ENCODE data around the gene PKNOX2. TPM values are rescaled to one million over a fixed set of nuclear protein-coding genes. Genes with fewer than 3 reads are reported as not detected.

PKNOX2 gene
- total RNA-seq, 4 donors from 2014 or later, result 0.40 to 5.9 (median 1.1) TPM; not detected in 1

GRCh38 chr11:125372911-125373310 is 208.4 kb downstream of the PKNOX2 start:
- WGBS, 2 donors, result 55 to 63% methylated on average over 1 of the region's 3 CpGs
- Histone ChIP-seq H3K4me1 (peaks cover 0 to 11% (median 9%) of the 10 kb centered on the region in 3 donors), H3K27ac (no peak overlapping the region), H3K9me3 (no peaks in the 10 kb centered on the region), H3K36me3 (no peaks in the 10 kb centered on the region), H3K27me3 (peaks cover 0 to 9% (median 0%) of the 10 kb centered on the region in 4 donors), H3K4me3 (no peak overlapping the region)
- intact Hi-C loops (cut with DNase I), result no loop called here
- no peak for DNase-seq
- TF ChIP-seq CTCF (IDR thresholded peaks at IDR 0.05) (no peak), POLR2A (IDR thresholded peaks at IDR 0.05) (no peak)

GRCh38 chr11:125373426-125374391 is 209.2 kb downstream of the PKNOX2 start:
- no peak overlapping the region for H3K4me3 ChIP-seq
- H3K36me3 ChIP-seq, result no peaks in the 10 kb centered on the region
- DNase-seq, result no peak
- intact Hi-C loops (cut with DNase I), result no loop called here
- no peaks in the 10 kb centered on the region for H3K9me3 ChIP-seq
- WGBS, 2 donors, result 76 to 79% methylated on average over 10 to 13 of the region's 13 CpGs
- TF ChIP-seq CTCF (IDR thresholded peaks at IDR 0.05) (no peak), POLR2A (IDR thresholded peaks at IDR 0.05) (no peak)
- peaks cover 0 to 11% (median 9%) of the 10 kb centered on the region in 3 donors for H3K4me1 ChIP-seq
- H3K27me3 ChIP-seq, result peaks cover 0 to 9% (median 0%) of the 10 kb centered on the region in 4 donors
- H3K27ac ChIP-seq, result no peak overlapping the region

- H3K27ac ChIP-seq, result no peak overlapping the region
- H3K36me3 ChIP-seq, result no peaks in the 10 kb centered on the region
- no peaks in the 10 kb centered on the region for H3K9me3 ChIP-seq
- H3K4me3 ChIP-seq, result no peak overlapping the region
- DNase-seq, result no peak
- peaks cover 0 to 11% (median 9%) of the 10 kb centered on the region in 3 donors for H3K4me1 ChIP-seq
- no peak for TF ChIP-seq CTCF (IDR thresholded peaks at IDR 0.05)
- intact Hi-C loops (cut with DNase I), result no loop called here
- H3K27me3 ChIP-seq, result peaks cover 0 to 9% (median 0%) of the 10 kb centered on the region in 4 donors
- WGBS, 2 donors, result 87% methylated on average over 4 of the region's 4 CpGs; no CpG with 5 or more reads in 1 of the 2 donors
Observed at GRCh38 chr11:125374398-125374797, 209.8 kb downstream of the PKNOX2 start.

GRCh38 chr11:125375146-125375545 is 210.6 kb downstream of the PKNOX2 start:
- intact Hi-C loops (cut with DNase I), result no loop called here
- H3K9me3 ChIP-seq, result no peaks in the 10 kb centered on the region
- no peak for DNase-seq
- no peak overlapping the region for H3K27ac ChIP-seq
- WGBS, 2 donors, result 72 to 76% methylated on average over 6 of the region's 6 CpGs
- H3K4me1 ChIP-seq, result peaks cover 0 to 11% (median 9%) of the 10 kb centered on the region in 3 donors
- no peak for TF ChIP-seq CTCF (IDR thresholded peaks at IDR 0.05)
- no peak for TF ChIP-seq POLR2A (IDR thresholded peaks at IDR 0.05)
- no peaks in the 10 kb centered on the region for H3K36me3 ChIP-seq
- H3K4me3 ChIP-seq, result no peak overlapping the region
- peaks cover 0 to 9% (median 0%) of the 10 kb centered on the region in 4 donors for H3K27me3 ChIP-seq

- no peak overlapping the region for H3K4me3 ChIP-seq
- peaks cover 0 to 11% (median 9%) of the 10 kb centered on the region in 3 donors for H3K4me1 ChIP-seq
- TF ChIP-seq POLR2A (IDR thresholded peaks at IDR 0.05), result no peak
- no peak for TF ChIP-seq CTCF (IDR thresholded peaks at IDR 0.05)
- no peak overlapping the region for H3K27ac ChIP-seq
- DNase-seq, result no peak
- intact Hi-C loops (cut with DNase I), result no loop called here
- 30 to 52% methylated on average over 6 of the region's 9 CpGs for WGBS, 2 donors
- H3K9me3 ChIP-seq, result no peaks in the 10 kb centered on the region
- peaks cover 0 to 9% (median 0%) of the 10 kb centered on the region in 4 donors for H3K27me3 ChIP-seq
- H3K36me3 ChIP-seq, result no peaks in the 10 kb centered on the region
Observed at GRCh38 chr11:125376117-125376516, 211.6 kb downstream of the PKNOX2 start.

All from esophagus squamous epithelium (tissue), 5 donors.